Thyroid gland (tissue), 4 donors: ENCODE measurements around the gene ZBTB44.

ENCODE experiments used
- CTCF ChIP-seq, 6 experiments: fragments of 200-600 bp in 3 of 6; fragments of 450-650 bp in 3 of 6; sonication (generic) in 3 of 6; IDR thresholded peaks; one replicate each; pipeline ENCODE4 v1.5.1; 2016 to 2019; ENCODE audit warnings: antibody characterized with exemption in 6 of 6, mild to moderate bottlenecking in 2 of 6, inconsistent platforms in 1 of 6, moderate library complexity in 1 of 6
- POLR2A ChIP-seq, 2 donors: fragments of 450-650 bp; IDR thresholded peaks; one replicate each; pipeline ENCODE4 v1.6.1; 2017; ENCODE audit warnings: antibody characterized with exemption in 2 of 2, mild to moderate bottlenecking in 2 of 2, moderate library complexity in 1 of 2

GRCh38 chr11:130208241-130209127, 106.2 kb downstream of the ZBTB44 start:
- TF ChIP-seq CTCF (IDR thresholded peaks at IDR 0.05) (no peak), POLR2A (IDR thresholded peaks at IDR 0.05) (no peak)
